Hindlimb muscle (tissue), 1 donor: ENCODE measurements around the gene MOCOS. TPM values are rescaled to one million over a fixed set of nuclear protein-coding genes. Genes with fewer than 3 reads are reported as not detected.
A peak's percentile ranks its signal among the peaks of the same experiment; 100 is the strongest.
"Not testable (repeated sequence)": the region's sequence is repeated elsewhere in the genome, so short reads cannot be mapped to it uniquely, and the experiment has no call there.

ENCODE experiments used
- DNase-seq: peaks from one replicate; pipeline ENCODE4 v3.0.0-alpha.2; 2013
- polyA plus RNA-seq: library from polyadenylated mRNA; unstranded; fragments of 120-200 nt; gene quantifications from one replicate; pipeline ENCODE4 v1.2.1, GENCODE V29; 2013; ENCODE audit not compliant: insufficient read length

Gene MOCOS
- polyA plus RNA-seq, 1 donor: 0.10 TPM

GRCh38 chr18:36201765-36202164 lies 14.5 kb downstream of the MOCOS start:
- no peak for DNase-seq

- no peak for DNase-seq
Measured at GRCh38 chr18:36203360-36203895, 16.1 kb downstream of the MOCOS start.

DNA sequence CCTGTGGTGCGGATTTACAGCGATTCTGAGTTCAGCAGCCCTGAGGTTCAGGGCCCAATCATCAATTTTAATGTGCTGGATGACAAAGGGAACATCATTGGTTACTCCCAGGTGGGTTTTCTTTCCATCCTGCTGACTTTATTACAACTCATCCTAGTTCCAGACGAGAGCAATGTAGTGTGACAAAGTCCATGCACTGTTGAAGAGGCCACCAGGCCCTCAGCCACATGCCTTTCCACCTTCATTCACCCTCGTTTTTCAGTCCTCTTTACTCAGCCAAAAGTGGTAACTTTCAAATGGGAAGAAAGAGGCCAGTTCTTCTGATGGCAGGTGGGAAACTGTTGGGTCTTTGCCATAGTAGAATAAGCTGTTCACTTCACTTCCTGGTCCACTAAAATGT lies 17.9 kb downstream of the MOCOS start:
- DNase-seq: no peak

- no peak for DNase-seq
Measured at GRCh38 chr18:36207303-36207702, 20.0 kb downstream of the MOCOS start.

- not testable (repeated sequence) for DNase-seq
Measured at GRCh38 chr18:36207969-36208368, 20.7 kb downstream of the MOCOS start.

DNA sequence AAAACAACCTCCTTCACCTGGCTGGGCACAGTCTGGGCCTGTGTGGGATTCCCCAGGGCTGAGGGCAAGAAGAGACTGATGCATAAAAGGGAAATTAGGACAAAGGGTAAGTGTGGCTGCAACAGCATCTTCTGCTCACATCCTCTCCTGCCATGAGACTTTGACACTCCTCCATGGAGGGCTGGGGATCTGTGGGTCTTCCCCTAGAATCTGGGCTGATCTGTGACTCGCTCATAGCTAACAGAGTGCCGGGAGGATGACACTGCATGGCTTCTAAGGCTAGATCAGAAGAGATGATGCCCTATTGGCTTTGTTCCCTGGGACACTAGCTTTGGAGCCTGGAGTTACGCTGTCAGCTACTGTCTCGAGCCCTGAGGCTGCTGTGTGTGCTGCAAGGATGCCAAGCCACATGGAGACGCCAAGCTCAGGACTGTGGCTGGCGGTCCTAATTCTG lies 24.3 kb downstream of the MOCOS start:
- DNase-seq: no peak

GRCh38 chr18:36212301-36213171 lies 25.2 kb downstream of the MOCOS start:
- DNase-seq: peak; percentile 19

DNA sequence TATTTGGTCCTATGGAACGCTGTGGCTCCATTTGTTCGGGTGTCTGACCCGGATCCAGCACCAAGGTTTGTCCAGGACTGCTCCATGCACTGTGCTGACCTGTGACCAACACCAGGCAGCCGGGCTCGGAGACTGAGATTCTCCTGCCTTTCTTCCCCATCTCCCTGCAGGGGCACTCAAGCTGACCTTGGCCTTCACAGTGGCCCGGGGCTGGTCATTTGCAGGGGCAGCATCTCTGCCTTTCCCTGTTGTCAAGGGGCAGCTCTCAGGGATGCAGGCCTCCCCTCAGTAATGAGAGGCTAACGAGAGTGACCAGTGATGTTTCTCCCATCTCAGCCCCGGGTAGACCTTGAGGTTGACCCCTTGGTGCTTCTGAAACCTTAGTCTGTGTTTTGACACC lies 27.5 kb downstream of the MOCOS start:
- DNase-seq: no peak

DNA sequence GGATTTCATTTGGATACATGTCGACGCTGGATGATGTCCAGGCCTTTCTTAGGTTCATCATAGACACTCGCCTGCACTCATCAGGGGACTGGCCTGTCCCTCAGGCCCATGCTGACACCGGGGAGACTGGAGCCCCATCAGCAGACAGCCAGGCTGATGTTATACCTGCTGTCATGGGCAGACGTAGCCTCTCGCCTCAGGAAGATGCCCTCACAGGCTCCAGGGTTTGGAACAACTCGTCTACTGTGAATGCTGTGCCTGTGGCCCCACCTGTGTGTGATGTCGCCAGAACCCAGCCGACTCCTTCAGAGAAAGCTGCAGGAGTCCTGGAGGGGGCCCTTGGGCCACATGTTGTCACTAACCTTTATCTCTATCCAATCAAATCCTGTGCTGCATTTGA lies 28.3 kb downstream of the MOCOS start:
- DNase-seq: no peak

DNA sequence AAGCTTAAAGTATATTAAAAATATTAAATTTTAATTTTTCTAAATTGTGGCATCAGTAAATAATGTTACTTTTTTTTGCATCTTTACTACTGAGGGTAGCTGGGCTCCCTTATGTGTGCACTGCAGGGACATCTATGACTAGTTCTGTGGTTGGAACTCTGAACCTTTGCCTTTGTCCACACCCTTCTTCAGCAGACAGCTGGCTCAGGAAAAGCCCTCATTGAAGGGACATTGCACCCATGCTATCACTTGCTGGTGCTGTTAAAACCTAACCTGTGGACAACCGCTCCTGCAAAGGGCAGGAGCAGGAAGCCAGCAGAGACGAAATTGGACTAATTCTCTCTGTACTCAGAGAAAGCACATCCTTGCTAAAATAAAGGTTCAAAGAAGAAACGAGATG lies 30.1 kb downstream of the MOCOS start:
- no peak for DNase-seq

DNA sequence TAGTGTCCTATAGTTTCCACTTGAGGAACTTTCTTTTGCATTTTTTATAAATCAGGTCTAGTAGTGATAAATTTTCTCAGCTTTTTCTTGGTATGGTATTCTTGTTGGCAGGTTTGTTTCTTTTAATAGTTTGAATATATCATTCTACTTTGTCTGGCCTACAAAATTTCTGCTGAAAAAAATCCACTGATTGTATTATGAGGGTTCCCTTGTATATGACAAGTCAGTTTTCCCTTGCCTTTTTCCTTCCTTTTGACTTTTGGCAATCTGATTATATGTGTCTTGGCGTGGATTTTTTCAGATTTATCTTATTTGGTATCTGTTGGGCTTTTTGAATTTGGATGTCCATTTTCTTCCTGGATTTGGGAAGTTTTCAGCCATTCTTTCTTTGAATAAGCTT lies 41.9 kb downstream of the MOCOS start:
- DNase-seq: no peak

DNA sequence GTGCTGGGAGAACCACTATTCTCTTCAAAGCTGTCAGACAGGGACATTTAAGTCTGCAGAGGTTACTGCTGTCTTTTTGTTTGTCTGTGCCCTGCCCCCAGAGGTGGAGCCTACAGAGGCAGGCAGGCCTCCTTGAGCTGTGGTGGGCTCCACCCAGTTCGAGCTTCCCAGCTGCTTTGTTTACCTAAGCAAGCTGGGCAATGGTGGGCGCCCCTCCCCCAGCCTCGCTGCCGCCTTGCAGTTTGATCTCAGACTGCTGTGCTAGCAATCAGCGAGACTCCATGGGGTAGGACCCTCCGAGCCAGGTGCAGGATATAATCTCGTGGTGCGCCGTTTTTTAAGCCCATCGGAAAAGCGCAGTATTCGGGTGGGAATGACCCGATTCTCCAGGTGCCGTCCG lies 53.2 kb downstream of the MOCOS start:
- DNase-seq: not testable (repeated sequence)

DNA sequence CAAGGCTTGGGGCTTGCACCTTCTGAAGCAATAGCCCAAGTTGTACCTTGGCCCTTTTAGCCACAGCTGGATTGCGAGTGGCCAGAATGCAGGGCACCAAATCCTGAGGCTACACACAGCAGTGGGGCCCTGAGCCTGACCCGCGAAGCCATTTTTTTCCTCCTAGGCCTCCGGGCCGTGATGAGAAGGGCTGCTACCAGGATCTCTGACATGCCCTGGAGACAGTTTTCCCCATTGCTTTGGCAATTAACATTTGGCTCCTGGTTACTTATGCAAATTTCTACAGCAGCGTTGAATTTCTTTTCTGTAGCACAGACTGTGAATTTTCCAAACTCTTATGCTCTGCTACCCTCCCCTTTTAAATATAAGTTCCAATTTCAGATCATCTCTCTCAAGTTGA lies 54.5 kb downstream of the MOCOS start:
- no peak for DNase-seq

GRCh38 chr18:36247036-36247435 lies 59.7 kb downstream of the MOCOS start:
- DNase-seq: no peak

GRCh38 chr18:36249392-36249791 lies 62.1 kb downstream of the MOCOS start:
- no peak for DNase-seq

DNA sequence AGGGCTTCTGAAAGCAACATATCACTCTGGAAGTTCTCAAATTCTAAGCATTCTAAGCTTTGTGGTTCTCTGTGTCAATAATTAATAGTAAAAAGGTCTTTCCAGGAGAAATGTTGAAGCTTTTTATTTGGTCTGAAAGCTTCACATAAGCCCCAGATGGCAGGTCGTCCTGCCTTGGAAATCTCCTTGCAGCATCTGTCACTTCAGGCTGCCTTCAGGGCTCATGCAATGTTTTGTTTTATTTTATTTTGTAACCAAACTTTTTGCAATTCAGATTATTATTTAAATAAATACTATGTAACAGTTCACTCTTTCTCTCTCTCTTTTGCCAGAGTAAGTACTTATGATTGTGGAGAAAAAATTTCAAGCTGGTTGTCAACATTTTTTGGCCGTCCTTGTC lies 63.5 kb downstream of the MOCOS start:
- no peak for DNase-seq

DNA sequence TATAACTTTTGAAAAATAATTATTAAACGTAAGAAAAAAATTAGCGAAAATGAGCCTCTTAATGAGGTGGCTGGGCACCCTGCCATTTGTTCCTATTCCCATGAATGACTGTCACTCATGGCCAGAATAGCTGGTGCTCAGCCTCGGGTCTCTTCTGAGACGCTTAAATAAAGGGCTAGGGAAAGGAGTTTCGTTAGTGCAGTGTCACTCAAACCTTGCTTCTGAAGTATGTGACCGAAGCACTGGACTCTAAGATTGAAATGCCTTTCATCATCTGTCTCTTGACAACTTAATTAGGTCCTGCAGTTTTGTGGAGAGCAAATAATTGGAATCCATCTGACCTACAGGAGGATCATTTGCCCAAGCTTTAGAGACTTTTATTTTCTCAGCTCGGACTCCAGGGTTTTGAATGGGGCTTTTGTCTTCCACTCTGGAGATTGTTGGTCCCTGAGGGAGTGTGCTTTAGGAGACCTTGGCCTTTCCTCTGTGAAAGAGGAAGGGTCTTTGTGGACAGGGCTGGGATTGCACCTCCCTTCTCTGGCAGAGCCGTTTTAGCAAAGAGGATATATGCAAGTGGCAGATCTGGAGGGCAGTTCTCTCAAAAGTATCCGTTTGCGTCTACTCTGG lies 67.9 kb downstream of the MOCOS start:
- no peak for DNase-seq

GRCh38 chr18:36256094-36256493 lies 68.8 kb downstream of the MOCOS start:
- no peak for DNase-seq

DNA sequence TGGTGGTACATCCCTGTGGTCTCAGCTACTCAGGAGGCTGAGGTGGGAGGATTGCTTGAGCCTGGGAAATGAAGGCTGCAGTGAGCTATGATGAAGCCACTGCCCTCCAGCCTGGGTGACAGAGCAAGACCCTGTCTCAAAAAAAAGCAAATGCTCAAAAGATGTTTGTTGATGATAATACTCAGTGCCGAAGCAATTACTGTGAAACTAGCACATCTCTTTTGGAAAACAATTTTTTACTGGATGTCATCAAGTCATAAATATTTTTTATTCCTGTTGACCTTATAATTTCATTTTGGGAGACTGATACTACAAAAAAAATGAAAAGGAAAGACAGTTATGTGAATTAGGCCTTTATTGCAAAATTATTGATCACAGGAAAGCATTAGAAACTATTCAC lies 75.7 kb downstream of the MOCOS start:
- no peak for DNase-seq

DNA sequence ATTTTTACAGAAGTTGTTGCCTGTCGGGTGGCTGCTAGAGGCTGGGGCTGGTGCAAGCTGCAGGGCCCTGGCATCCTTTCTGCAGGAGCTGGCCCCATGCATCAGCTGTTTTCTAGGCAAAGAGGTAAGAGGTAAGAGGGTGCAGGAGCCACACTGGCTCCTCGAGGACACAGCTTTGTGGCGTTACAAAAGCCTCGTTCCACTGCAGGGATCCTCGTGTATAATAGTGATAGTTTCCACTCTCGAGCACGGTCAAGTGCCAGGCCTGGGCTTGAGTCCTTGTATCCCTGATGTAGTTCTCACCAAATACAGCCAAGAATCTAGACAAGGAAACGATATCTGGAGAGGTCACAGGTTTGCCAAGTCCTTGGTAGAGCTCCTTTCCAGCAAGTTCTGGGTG lies 77.0 kb downstream of the MOCOS start:
- no peak for DNase-seq

GRCh38 chr18:36265015-36265414 lies 77.7 kb downstream of the MOCOS start:
- no peak for DNase-seq

GRCh38 chr18:36269157-36269556 lies 81.9 kb downstream of the MOCOS start:
- DNase-seq: no peak

DNA sequence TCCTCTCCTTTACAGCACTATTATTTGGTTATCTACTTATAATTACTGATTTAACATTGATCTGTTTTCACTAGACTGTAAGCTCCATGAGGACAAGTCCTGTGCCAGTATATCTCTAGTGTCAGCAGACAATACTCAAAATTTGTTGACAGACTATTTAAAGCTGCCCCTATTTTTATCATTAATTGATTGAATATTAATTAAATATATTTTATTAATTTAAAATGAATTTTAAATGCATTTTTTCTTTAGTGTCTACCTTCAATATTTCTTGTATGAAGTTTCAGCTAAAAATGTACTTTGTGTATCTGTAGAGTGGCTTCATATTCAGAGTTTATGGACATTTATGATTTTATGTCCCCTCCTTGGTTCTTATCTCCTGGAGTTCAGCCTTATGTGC lies 83.9 kb downstream of the MOCOS start:
- DNase-seq: no peak

GRCh38 chr18:36273347-36273746 lies 86.0 kb downstream of the MOCOS start:
- no peak for DNase-seq
